AG04449 (cell line): ENCODE data around the gene S100A11.

ENCODE experiments used
- CTCF ChIA-PET: fragments of 350-600 bp; formaldehyde crosslinking; extraction: SDS; loops from one replicate; lab custom pipeline; 2021; ENCODE audit warnings: antibody characterized with exemption; lab: Yijun Ruan, JAX
- POLR2A ChIA-PET: fragments of 400-600, 350-600 bp; formaldehyde crosslinking; extraction: SDS; loops from one replicate; lab custom pipeline; 2020; ENCODE audit warnings: antibody characterized with exemption, inconsistent platforms; lab: Yijun Ruan, JAX
- DNase-seq: peaks from one replicate; pipeline ENCODE4 v3.0.0-alpha.2; 2010; ENCODE audit warnings: low read depth, low spot score
- H3K4me3 ChIP-seq: 2 replicates; pipeline ENCODE4 v1.5.1; 2011; ENCODE audit warnings: low read depth, mild to moderate bottlenecking, control low read depth, low read length
- CTCF ChIP-seq: IDR thresholded peaks from one replicate; pipeline ENCODE4 v1.5.1; 2011; ENCODE audit warnings: mild to moderate bottlenecking, moderate library complexity, low read length, control low read depth, inconsistent platforms; ENCODE audit not compliant: insufficient read depth; ENCODE audit errors: missing control alignments

The S100A11 gene

GRCh38 chr1:152026895-152027294 lies 9.9 kb downstream of the S100A11 start:
- CTCF ChIA-PET, result interaction anchor here (2.1 to 3.3 kb wide), 3 partner anchors 13 to 59 kb away, joined by 8 to 21 read pairs (median 15); no protein-coding TSS in a partner anchor
- DNase-seq, result no peak
- no peak overlapping the region for H3K4me3 ChIP-seq
- POLR2A ChIA-PET, result no interaction called here
- no peak for TF ChIP-seq CTCF

GRCh38 chr1:152024223-152024622 lies 12.6 kb downstream of the S100A11 start:
- DNase-seq, result no peak
- no peak overlapping the region for H3K4me3 ChIP-seq
- CTCF ChIA-PET, result interaction anchor here (1.0 to 4.9 kb wide), 4 partner anchors 10 to 91 kb away, joined by 5 to 30 read pairs (median 16); no protein-coding TSS in a partner anchor
- TF ChIP-seq CTCF, result no peak
- POLR2A ChIA-PET, result no interaction called here

- ChIA-PET CTCF (interaction anchor here (0.7 to 4.9 kb wide), 3 partner anchors 9 to 12 kb away, joined by 3 to 30 read pairs (median 25); no protein-coding TSS in a partner anchor), POLR2A (no interaction called here)
- no peak for DNase-seq
- no peak overlapping the region for H3K4me3 ChIP-seq
- TF ChIP-seq CTCF, result no peak
Measured at GRCh38 chr1:152023221-152023620, 13.6 kb downstream of the S100A11 start.

GRCh38 chr1:152022474-152022873 lies 14.3 kb downstream of the S100A11 start:
- ChIA-PET CTCF (interaction anchor here (4.6 to 4.9 kb wide), 2 partner anchors 8 to 12 kb away, joined by 25 to 30 read pairs; no protein-coding TSS in a partner anchor), POLR2A (no interaction called here)
- no peak for DNase-seq
- H3K4me3 ChIP-seq, result no peak overlapping the region
- no peak for TF ChIP-seq CTCF

- CTCF ChIA-PET, result interaction anchor here (0.9 to 4.9 kb wide), 4 partner anchors 7 to 87 kb away, joined by 3 to 30 read pairs (median 14); no protein-coding TSS in a partner anchor
- no peak for DNase-seq
- TF ChIP-seq CTCF, result no peak
- H3K4me3 ChIP-seq, result no peak overlapping the region
- POLR2A ChIA-PET, result no interaction called here
Measured at GRCh38 chr1:152021569-152021968, 15.2 kb downstream of the S100A11 start.

- no peak for TF ChIP-seq CTCF
- ChIA-PET CTCF (interaction anchor here (0.9 to 4.9 kb wide), 3 partner anchors 11 to 86 kb away, joined by 3 to 25 read pairs (median 4); no protein-coding TSS in a partner anchor), POLR2A (no interaction called here)
- H3K4me3 ChIP-seq, result no peak overlapping the region
- no peak for DNase-seq
Measured at GRCh38 chr1:152020849-152021248, 16.0 kb downstream of the S100A11 start.
